A549 (cell line): ENCODE results near the gene TMEM250.

Experiments
- CTCF ChIP-seq: fragments of >200 bp; sonication (Bioruptor Twin); formaldehyde crosslinking; IDR thresholded peaks from 3 replicates; pipeline ENCODE4 v1.5.1; 2016
- REST ChIP-seq: fragments of 200-600 bp; sonication (generic); IDR thresholded peaks from 2 replicates; pipeline ENCODE4 v1.6.1; 2016; ENCODE audit warnings: antibody characterized with exemption, mild to moderate bottlenecking, moderate library complexity

- no peak for TF ChIP-seq CTCF
- TF ChIP-seq REST, result no peak
These were observed 23.7 kb upstream of the TMEM250 start for GRCh38 chr9:136142414-136142796.
